ENCODE measurements around the gene ZNF688. TPM values are rescaled to one million over a fixed set of nuclear protein-coding genes. Genes with fewer than 3 reads are reported as not detected.

Gene ZNF688
- total RNA-seq, 1 donor from 2014 or later: 7.4 TPM

Small RNAs within 50 kb of the gene (small RNA-seq; reads per million reads assigned to genes)
- gene AC093249.4 (ENCODE audit: low replicate concordance): not detected

Other genes with a start within 250 kb of the ZNF688 start
- 38.6 TPM for gene CD2BP2, start 216.4 kb downstream of the ZNF688 start, total RNA-seq
- gene TBC1D10B, start 201.2 kb downstream of the ZNF688 start, total RNA-seq: 28.8 TPM
- gene MYL11, start 196.9 kb downstream of the ZNF688 start, total RNA-seq: not detected
- gene SEPTIN1, start 189.2 kb downstream of the ZNF688 start, total RNA-seq: 0.74 TPM
- gene ZNF48, start 176.3 kb downstream of the ZNF688 start, total RNA-seq: 20.4 TPM
- 5.4 TPM for gene ZNF771, start 164.1 kb downstream of the ZNF688 start, total RNA-seq
- 36.1 TPM for gene DCTPP1, start 141.7 kb downstream of the ZNF688 start, total RNA-seq
- 12.0 TPM for gene SEPHS2, start 125.8 kb downstream of the ZNF688 start, total RNA-seq
- 1.2 TPM for gene ITGAL, start 99.0 kb downstream of the ZNF688 start, total RNA-seq
- 16.5 TPM for gene ZNF768, start 45.1 kb downstream of the ZNF688 start, total RNA-seq
- 8.6 TPM for gene ZNF747, start 36.9 kb downstream of the ZNF688 start, total RNA-seq
- 9.1 TPM for gene ZNF764, start 13.3 kb downstream of the ZNF688 start, total RNA-seq
- gene ZNF785, start 14.0 kb upstream of the ZNF688 start, total RNA-seq: 13.5 TPM
- 8.1 TPM for gene ZNF689, start 38.7 kb upstream of the ZNF688 start, total RNA-seq
- 13.3 TPM for gene PRR14, start 79.2 kb upstream of the ZNF688 start, total RNA-seq
- gene FBRS, start 86.7 kb upstream of the ZNF688 start, total RNA-seq: 14.3 TPM
- gene SRCAP, start 127.5 kb upstream of the ZNF688 start, total RNA-seq: 25.3 TPM
- gene PHKG2, start 176.7 kb upstream of the ZNF688 start, total RNA-seq: 8.4 TPM
- gene CFAP119, start 190.3 kb upstream of the ZNF688 start, total RNA-seq: 1.7 TPM
- 64.4 TPM for gene RNF40, start 190.6 kb upstream of the ZNF688 start, total RNA-seq
- gene ZNF629, start 215.5 kb upstream of the ZNF688 start, total RNA-seq: 12.3 TPM

Measured in temporal lobe (tissue), 2 donors.